Activated CD4-positive, alpha-beta T cell treated with anti-CD3 and anti-CD28 coated beads, Interleukin-2, amount 50 U/mL, for 1 hour (primary cell): ENCODE results near the gene ZNF41.

ENCODE experiments used
- DNase-seq: peaks from one replicate; pipeline ENCODE4 v3.0.0-alpha.2; 2020

The ZNF41 gene

DNA sequence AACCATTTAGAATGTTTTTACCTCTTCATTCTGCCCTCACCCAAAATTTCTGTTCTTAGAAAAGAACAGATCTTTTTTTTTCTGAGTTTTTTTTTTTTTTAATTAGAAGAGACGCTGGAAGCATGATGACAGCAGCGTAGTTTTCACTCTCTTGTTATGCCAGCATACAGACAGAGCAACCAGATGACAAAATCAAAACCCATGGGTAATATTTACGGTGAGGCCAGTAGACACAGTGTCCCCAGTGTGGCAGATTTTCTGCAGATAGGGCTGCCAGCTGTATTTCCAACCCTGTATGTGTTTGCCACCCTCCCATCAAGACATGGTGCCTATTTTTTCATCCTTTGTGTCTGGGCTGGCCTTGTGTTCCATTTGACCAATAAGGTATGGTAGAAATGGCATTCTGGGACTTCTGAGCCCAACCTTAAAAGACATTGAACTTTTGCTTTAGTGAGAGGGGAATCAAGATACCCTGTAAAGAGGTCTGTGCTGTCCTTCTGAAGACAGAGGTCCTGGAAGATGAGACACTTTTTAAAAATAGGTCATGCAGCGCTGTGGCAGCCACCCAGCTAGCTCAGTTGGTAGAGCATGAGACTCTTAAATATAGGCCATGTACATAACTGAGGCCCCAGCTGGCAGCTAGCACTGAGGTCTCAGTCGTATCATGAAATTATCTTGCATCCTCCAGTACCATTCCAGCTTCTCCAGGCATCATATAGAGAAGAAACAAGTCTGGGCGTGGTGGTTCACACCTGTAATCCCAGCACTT is 6.7 kb upstream of the ZNF41 start:
- no peak for DNase-seq

- no peak for DNase-seq
These were observed 1.9 kb upstream of the ZNF41 start for GRCh38 chrX:47484885-47485284.

GRCh38 chrX:47483306-47484268 is 565 bp upstream of the ZNF41 start:
- no peak for DNase-seq

DNA sequence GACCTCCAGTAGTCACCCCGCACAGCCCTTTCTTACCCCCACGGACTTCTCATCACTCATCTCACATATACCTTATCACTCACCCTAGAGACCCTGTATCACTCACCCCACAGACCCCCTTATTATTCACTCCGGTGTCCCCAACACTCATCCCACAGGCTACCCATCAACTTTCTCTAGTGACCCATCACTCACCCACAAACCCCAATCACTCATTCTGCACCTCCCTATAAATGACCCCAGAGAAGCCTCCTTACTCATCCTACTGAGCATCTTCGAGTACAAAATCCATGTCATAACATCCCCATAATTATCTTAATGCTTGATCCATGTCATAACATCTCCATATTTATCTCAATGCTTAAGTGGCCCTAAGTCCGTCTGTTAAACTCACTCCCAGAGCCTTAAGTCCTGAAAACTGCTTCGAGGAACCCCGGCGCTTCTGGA is 934 bp downstream of the ZNF41 start:
- no peak for DNase-seq

GRCh38 chrX:47481160-47481559 is 1.9 kb downstream of the ZNF41 start:
- DNase-seq, result no peak

DNA sequence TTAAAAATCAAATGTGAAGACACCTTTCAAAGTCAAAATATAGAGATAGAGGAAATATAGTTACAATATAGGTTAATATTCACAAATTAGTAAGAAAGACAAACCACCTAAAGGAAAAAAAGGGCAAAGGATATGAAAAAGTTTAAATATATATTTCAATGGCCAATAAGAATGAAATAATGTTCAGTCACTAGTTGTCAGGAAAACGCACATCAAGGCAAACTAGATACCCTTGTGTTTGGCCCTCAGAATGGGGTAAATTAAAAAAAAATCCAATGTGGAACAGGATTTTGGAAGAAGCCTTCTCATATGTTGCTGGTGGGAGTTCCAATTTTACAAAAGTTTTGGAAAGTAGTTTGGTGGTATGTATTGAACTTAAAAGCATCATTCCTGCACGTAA is 2.4 kb downstream of the ZNF41 start:
- DNase-seq, result no peak

- DNase-seq, result no peak
These were observed 7.5 kb downstream of the ZNF41 start for GRCh38 chrX:47475476-47475875.

GRCh38 chrX:47467106-47467505 is 15.9 kb downstream of the ZNF41 start:
- DNase-seq, result no peak

- DNase-seq, result no peak
These were observed 22.5 kb downstream of the ZNF41 start for GRCh38 chrX:47460561-47460960.

DNA sequence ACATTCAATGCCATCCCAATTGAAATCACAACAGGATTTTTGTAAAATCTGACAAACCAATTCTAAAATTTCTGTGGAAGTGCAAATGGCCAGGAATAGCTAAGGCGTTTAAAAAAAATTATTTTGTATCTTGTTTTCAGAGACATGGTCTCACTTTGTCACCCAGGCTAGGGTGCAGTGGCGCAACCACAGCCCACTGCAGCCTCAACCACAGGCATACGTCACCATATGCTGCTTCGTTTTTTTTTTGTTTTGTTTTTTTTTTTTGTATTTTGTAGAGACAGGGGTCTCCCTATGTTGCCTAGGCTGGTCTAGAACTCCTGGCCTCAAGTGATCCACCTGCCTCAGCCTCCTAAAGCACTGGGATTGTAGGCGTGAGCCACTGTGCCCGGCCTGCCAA is 24.5 kb downstream of the ZNF41 start:
- DNase-seq, result no peak

DNA sequence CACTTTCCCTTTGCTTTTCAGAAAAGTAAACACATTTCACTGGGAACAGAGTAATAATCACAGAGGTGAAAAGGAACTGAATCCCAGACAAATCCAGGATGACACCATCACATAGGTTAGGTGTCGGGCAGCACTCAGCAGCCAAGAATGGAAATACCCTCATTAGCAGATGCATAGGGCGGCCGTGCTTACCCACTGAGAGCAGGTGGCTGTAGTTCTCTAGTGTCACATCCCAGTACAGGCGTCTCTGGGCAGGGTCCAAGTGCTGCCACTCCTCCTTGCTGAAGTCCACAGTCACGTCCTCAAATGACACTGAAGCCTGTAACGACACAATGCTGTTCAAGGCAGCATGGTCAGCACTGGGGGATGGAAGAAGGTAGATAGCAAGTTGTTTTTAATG is 26.9 kb downstream of the ZNF41 start:
- no peak for DNase-seq

- DNase-seq, result no peak
These were observed 30.9 kb downstream of the ZNF41 start for GRCh38 chrX:47452112-47452511.

- DNase-seq, result no peak
These were observed 34.7 kb downstream of the ZNF41 start for GRCh38 chrX:47448165-47448806.

DNA sequence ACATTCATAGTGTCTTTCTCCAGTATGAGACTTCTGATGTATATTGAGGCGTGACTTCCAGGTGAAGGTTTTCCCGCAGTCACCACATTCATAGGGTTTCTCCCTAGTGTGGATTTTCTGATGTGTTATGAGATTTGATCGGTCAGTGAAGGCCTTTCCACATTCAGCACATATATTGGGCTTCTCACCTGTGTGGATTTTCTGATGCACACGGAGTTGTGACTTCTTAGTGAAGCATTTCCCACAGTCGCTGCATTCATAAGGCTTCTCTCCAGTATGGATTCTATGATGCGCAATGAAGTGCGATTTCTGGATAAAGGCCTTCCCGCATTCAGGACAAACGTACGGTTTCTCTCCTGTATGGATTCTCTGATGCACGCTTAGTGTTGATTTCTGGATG is 35.4 kb downstream of the ZNF41 start:
- DNase-seq, result no peak

- no peak for DNase-seq
These were observed 36.1 kb downstream of the ZNF41 start for GRCh38 chrX:47446971-47447370.

DNA sequence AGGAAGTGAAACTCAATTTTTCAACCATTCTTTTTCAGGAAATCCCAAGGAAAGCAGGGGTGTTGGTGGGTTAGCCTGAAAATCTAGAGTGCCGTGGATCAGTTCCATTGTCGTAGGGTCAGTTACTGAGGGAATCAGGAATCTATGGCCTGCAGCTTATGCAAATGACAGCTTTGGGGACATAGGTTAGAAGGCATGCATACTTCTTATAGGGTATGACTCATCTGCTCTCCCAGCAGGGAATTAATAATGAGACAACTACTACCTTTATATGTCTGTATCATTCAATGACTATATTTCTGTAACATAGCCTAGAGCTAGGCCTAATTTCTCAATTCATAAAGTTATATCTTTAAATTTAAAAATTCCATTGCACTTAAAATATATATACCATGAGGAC is 36.6 kb downstream of the ZNF41 start:
- no peak for DNase-seq

DNA sequence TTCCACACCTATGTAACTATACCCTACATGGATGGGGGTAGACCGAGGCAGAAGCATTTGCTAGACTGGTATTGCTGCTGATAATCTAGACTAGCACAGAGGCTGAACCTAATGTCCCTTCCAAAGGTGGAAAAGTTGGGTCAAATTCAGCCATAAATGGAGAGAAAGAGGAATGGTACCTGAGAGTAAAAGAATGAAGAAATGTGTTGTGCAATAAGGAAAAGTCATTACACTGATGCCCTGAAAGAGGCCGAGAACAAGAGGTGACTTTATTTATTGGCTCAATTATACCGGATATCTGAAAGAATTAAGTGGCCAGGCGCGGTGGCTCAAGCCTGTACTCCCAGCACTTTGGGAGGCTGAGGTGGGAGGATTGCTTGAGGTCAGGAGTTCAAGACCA is 52.1 kb downstream of the ZNF41 start:
- no peak for DNase-seq

- DNase-seq, result no peak
These were observed 60.6 kb downstream of the ZNF41 start for GRCh38 chrX:47422444-47422843.

- DNase-seq, result no peak
These were observed 62.1 kb downstream of the ZNF41 start for GRCh38 chrX:47420962-47421361.

DNA sequence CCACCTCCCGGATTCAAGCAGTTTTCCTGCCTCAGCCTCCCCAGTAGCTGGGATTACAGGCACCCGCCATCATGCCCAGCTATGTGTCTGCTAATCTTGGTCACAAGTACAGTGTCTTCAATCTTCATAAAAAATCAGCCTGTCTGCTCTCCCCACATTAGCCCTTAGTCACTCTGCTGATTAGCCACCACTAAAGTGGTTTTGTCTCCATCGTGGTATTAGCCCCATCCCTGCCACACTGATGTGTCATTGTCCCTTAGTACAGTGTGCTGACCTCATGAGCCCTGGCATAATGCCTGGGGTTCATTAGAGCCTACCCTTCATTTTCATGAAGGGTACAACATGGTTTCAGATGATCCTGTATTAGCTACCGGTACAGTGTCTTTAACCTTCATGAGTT is 62.8 kb downstream of the ZNF41 start:
- no peak for DNase-seq

DNA sequence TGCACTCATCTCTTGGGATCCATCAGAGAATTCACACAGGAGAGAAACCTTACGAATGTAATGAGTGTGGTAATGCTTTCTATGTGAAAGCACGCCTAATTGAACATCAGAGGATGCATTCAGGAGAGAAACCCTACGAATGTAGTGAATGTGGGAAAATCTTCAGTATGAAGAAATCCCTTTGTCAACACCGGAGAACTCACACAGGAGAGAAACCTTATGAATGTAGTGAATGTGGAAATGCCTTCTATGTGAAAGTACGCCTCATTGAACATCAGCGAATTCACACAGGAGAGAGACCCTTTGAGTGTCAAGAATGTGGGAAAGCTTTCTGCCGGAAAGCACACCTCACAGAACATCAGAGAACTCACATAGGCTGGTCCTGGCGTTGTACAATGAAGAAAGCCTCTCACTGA is 69.8 kb downstream of the ZNF41 start:
- DNase-seq, result no peak
